GM18951 (cell line): ENCODE results near the gene AGPAT1.
"Not testable (repeated sequence)": the region's sequence is repeated elsewhere in the genome, so short reads cannot be mapped to it uniquely, and the experiment has no call there.

Source experiments
- POLR2A ChIP-seq: IDR thresholded peaks from 4 replicates; pipeline ENCODE4 v1.6.1; 2011; ENCODE audit warnings: mild to moderate bottlenecking; ENCODE audit not compliant: insufficient read length, insufficient read depth; ENCODE audit errors: extremely low read depth
- in situ Hi-C: fragments of 300-500 bp; cut with MboI; formaldehyde crosslinking; loops from one replicate; pipeline ENCODE4 v1.12.0; 2022; ENCODE audit warnings: low sequenced_read_pairs, mixed read lengths, inconsistent platforms; ENCODE audit not compliant: unreplicated experiment

The AGPAT1 gene

GRCh38 chr6:32187725-32188380 lies 12.0 kb upstream of the AGPAT1 start:
- TF ChIP-seq POLR2A, result peak; percentile 26
- in situ Hi-C loops, result not testable (repeated sequence)

DNA sequence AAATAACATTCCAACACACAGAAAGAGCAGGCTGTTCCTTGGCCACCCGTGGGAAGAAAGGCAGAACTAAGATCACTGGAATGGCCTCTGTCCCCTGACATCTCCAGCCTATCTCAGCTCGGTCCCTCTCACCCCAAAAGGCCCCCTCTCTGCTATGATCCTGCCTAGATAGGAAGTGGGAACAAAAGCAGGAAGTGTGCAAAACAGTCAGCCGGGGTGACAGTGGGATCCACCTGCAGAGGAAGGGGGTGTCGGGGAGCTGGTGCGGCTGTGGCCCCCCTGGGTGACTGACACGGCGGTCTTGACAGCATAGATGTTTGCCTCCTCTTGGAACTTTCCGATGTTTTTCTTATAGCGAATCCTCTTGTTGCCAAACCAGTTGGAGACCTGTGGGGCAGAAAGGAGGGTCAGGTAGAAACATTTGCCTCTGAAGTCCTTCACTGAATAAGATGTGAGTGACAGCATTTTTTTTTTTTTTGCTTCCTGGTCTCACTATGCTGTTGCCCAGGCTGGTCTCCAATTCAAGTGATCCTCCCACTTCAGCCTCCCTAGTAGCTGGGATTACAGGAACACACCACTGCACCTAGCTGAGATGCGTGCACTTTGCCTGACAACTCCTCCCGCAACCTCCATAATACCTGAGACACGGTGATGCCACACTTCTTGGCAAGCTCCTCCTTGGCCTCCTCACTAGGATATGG lies 11.3 kb upstream of the AGPAT1 start:
- TF ChIP-seq POLR2A, result no peak
- in situ Hi-C loops, result no loop called here

- in situ Hi-C loops, result not testable (repeated sequence)
These were observed 10.4 kb upstream of the AGPAT1 start for GRCh38 chr6:32186151-32186840.

DNA sequence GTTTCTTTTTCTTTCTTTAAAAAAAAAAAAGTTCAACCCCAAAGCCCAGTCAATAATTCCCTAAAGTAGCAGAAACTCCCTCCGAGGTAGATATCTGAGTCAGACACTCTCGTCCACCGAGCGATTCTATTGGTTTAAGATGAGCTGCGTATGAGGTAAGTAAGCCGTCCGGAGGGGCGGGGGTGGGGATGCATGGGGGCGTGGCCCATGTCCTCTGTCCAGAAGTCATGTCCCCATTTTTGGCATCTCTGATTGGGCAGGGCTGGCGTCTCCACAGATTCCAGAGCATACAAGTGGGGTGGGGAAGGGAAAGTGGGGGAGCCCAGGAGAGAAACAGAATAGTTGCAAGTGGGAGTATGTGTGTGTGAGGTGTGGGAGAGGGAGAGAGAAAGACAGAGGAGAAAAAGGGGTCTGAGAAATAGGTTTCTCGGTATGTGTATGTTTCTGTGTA lies 9.8 kb upstream of the AGPAT1 start:
- in situ Hi-C loops, result not testable (repeated sequence)

DNA sequence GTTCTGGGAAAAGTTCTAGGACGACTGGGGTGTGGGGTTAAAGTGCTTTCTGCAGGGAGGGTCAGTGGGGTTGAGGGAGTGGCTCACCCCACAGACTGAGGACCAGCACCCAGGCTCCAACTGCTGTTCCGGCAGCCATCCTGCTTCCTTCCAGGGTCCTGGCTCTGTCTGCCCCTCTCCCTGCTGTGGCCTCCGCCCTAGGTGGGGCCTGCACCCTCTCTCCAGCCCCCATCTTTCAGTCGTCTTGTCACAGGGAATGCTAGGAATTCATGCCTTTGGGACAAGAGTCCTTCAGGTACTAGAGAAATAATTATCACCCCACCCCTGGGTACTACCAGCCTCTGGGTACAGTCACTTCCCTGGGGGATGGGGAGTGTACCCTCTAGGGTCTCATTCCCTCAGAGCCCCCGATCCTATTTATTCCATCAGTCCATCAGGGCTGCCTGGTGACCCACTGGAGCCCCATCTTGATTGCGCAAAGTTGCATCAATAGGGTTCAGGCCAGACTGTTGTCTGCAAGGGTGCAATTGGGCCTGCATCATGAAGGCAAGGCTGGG lies 8.3 kb upstream of the AGPAT1 start, which contains the start of gene AGER:
TSS of gene AGER (minus strand) at position 170 of the 557 bp plus-strand sequence. CDS start at position 139, 31 bp downstream.
- TF ChIP-seq POLR2A, result no peak
- in situ Hi-C loops, result no loop called here

GRCh38 chr6:32183483-32184083 lies 7.7 kb upstream of the AGPAT1 start:
- TF ChIP-seq POLR2A, result no peak
- in situ Hi-C loops, result no loop called here

- in situ Hi-C loops, result no loop called here
- no peak for TF ChIP-seq POLR2A
These were observed 7.1 kb upstream of the AGPAT1 start for GRCh38 chr6:32183030-32183429.

GRCh38 chr6:32182555-32182981 lies 6.7 kb upstream of the AGPAT1 start:
- TF ChIP-seq POLR2A, result no peak
- in situ Hi-C loops, result no loop called here

- in situ Hi-C loops, result no loop called here
- no peak for TF ChIP-seq POLR2A
These were observed 6.1 kb upstream of the AGPAT1 start for GRCh38 chr6:32181915-32182529.

- in situ Hi-C loops, result no loop called here
- no peak for TF ChIP-seq POLR2A
These were observed 5.3 kb upstream of the AGPAT1 start for GRCh38 chr6:32181148-32181702.

DNA sequence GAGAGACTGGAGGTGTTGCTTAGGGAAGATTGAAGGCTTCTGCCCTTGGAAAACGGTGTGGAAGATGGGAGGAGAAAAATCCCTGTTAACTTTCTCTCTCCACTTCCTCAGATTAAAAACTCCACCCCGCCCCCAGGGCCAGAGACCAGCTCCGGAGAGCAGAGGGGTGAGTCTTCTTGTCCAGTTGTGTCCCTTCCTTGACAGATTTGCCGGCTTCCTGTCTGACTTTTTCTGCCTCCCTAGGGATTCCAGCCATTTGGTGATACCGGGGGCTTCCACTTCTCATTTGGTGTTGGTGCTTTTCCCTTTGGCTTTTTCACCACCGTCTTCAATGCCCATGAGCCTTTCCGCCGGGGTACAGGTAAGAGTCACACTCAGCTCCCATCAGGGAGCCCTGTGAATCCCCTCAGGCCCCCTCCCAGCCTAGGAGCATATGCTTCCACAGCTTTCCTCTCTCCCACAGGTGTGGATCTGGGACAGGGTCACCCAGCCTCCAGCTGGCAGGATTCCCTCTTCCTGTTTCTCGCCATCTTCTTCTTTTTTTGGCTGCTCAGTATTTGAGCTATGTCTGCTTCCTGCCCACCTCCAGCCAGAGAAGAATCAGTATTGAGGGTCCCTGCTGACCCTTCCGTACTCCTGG lies 4.0 kb upstream of the AGPAT1 start:
- in situ Hi-C loops, result no loop called here
- no peak for TF ChIP-seq POLR2A

DNA sequence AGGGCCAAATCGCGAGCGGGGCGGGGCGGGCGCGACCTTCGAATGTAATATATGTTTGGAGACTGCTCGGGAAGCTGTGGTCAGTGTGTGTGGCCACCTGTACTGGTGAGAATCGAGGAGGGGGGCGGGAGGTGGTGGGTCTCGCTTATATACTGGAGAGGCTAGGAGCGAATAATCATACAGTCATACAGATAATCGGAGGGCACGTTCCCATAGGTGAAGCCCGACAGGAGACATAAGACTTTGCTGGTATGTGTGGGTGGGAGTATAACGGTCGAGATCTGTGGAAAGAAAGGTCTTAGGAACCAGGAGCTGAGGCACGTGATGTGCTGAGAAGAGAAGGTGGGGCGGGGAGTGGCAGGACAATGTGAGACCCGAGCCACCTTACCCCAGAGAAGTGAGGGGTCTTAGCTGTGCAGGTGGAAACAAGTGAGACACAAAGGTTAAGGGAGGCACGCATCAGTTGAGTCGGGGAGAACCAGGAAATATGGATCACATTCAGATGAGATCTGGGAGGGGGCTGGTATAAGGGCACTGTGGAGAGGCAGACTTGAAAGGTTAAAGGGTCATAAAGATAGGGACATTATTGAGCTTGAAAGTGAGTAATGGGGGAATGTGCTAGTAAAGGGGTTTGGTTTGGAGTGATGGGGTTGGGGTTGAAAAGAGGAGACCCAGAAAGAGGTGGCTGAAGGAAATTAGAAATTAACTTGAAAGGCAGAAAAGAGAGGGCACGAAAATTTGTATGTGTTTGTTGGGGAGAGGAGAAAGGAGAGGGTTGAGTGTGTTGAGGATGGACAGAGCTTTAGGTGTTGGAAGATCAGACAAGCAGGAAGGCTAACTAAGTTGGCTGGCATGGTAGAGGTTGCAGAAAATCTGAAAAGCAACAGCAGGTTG lies 2.9 kb upstream of the AGPAT1 start:
- TF ChIP-seq POLR2A, result no peak
- in situ Hi-C loops, result no loop called here
